Femur (tissue), 1 donor: ENCODE measurements around the gene YWHAQ.
"Not testable (repeated sequence)": the region's sequence is repeated elsewhere in the genome, so short reads cannot be mapped to it uniquely, and the experiment has no call there.

Experiments
- DNase-seq: peaks from one replicate; pipeline ENCODE4 v3.0.0-alpha.2; 2017

YWHAQ gene

DNA sequence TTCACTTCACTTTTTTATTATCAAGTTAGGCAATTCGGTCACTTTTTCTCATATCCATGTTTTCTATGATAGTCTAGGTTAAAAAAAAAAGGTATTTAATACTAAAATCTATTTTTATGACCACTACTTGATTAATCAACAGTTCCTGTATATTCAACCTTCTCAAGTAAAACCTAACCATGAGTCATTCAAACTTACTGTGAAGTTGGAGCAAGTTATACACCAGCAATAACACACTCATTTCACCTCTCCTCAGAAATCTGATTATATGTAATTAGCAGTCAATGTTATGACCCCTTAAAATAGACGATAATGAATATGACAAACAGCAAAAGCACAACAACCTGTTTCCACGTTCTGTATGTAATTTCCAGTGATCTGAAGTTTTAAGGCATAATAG lies 40.2 kb downstream of the YWHAQ start:
- DNase-seq = no peak

GRCh38 chr2:9586465-9586864 lies 44.3 kb downstream of the YWHAQ start:
- no peak for DNase-seq

DNA sequence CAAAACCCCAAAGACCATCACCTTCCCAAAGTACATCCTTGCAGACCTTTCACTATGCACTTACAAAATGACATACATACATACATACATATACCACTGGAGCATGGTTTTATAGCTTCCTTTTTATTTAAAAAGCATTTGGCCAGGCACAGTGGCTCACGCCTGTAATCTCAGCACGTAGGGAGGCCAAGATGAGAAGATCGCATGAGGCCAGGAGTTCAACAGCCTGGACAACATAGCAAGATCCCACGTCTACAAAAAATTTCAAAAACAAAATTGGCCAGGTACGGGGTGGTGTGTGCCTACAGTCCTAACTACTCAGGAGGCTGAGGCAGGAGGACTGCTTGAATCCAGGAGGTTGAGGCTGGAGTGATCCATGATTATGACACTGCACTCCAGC lies 45.3 kb downstream of the YWHAQ start:
- no peak for DNase-seq

GRCh38 chr2:9584902-9585301 lies 45.9 kb downstream of the YWHAQ start:
- DNase-seq = not testable (repeated sequence)

GRCh38 chr2:9582624-9583023 lies 48.2 kb downstream of the YWHAQ start:
- no peak for DNase-seq

GRCh38 chr2:9578467-9579235 lies 52.1 kb downstream of the YWHAQ start:
- DNase-seq = no peak

GRCh38 chr2:9574331-9574730 lies 56.5 kb downstream of the YWHAQ start:
- DNase-seq = no peak

DNA sequence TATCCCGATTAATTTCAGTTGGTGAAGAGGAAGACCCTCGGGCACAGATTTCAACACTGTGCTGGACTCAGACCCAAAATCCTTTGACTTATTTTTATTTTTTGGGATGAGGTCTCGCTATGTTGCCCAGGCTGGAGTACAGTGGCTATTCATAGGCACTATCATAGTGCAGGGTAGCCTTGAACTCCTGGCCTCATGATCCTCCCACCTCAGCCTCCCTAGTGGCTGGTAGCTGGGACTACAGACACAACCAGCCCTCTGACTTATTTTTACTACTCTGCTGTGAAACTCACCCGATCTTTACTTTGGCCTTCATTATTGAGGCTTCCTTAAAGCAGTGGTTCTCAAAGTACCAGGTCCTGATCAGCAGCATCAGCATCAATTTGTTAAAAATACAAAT lies 57.0 kb downstream of the YWHAQ start:
- no peak for DNase-seq

DNA sequence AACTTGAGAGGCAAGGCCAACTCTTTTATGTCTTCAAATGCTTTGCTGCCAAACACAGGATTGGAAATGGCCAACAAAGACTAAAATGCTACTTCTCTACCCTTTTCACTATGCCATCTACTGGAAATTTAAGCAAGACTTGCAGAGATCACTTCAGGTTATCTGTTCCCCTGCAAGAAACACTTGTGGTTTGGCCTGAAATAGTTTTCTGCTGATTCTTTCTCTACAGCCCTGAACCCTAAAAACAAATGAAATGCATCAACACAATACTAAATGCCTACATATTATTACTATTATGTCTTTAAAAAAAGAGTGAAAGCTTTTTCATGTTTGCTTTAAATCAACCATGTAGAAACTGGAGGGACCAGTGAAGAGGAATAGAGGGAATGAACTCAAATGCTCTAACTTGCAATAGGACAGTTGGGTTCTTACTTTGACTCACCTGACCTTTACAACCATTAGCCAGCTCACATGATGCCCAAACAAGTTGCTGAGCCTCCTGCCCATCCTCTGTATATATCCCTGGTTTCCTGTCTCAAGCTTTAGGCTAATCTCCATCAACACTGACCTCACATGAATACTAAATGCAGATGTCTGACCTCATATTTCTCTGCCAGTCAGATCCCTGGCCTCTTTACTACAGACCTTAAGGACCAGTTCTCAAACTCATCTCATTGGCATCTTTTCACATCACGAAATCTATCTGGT lies 57.6 kb downstream of the YWHAQ start:
- DNase-seq = no peak

DNA sequence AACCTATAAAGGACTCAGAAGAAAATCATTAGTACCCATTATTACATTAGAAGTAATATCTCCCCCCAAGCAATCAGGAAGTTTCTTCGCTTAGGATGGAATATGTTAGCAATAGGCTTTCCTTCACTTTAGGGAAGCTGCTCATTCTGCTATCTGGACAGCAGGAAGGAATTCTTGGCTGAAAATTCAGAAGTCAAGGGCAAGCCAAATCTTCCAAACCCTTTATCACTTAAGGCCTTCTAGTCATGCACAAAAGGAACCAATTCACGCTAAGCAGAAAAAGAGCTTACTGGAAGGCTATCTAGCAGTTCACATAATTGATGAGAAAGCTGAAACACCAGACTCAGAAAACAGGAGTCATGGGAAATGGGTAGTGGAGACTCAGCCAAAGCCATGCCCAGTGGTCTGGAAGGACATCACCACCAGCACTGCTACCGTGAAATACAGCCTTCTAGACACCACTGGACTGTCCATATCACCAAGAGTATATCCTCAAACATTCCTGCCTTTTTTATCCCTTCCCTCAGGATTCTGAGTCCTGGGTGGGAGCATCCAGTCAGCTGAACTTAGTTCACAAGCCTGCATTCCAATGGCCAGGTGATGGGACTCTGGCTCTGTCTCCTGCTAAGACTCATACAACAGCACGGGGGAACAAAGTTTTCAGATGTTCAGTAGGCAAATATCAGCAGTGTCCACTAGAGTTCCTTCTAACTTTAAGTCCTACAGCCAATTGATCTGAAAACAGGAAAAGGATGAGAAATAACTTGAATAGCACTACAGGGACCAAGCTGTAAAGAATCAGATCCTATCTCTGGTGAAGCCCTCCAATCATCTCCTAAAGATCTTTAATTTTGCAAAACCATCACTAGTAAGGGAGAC lies 60.4 kb downstream of the YWHAQ start:
- no peak for DNase-seq

DNA sequence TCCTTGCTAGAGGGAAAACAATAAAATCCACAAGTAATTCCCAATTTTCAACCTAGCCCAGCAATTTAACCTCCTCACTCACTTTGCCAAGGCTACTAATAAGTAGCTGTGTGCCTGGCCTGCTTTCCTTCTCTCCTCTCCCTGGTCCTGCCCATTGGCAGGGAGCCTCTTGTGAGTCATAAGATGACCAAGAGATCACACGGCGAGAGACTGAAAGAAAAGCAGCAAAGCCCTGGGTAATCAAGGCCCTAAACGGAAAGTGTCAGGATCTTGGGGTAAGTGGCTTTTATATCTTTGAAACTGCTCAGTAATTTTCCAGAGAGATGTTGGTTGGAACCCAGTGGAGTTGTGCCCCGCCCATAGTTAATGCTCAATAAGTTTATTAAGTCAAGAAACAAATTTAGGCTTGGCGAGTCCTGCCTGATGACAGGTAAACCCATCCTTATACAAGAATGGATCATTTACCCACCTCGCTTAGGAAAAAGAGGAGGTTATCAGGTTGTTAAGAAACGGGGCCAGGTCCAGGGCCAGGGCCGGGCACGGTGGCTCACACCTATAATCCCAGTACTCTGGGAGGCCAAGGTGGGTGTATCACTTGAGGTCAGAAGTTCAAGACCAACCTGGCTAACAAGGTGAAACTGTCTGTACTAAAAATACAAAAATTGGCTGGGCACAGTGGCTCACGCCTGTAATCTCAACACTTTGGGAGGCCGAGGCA lies 65.2 kb downstream of the YWHAQ start:
- DNase-seq = peak; percentile 81

- no peak for DNase-seq
Measured at GRCh38 chr2:9560628-9561027, 70.2 kb downstream of the YWHAQ start.

DNA sequence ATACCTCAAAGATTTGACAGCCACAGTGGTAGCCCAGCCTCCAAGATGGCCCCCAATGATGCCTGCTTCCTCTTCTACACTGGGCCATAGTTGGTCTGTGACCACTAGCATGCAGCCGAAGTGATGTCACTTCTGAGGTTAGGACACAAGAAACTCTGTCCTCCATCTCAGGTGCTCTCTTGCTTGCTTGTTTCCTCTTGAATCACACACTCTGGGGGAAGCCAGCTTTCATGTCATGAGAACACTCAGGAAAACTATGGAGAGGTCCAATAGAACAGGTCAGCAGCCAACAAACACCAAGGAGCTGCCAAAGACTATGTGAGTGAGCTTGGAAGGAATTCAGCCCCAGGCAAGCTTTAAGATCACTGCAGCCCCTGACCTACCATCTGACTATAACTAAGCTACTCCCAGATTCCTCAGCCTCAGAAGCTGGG lies 71.8 kb downstream of the YWHAQ start:
- peak; percentile 40 for DNase-seq

GRCh38 chr2:9556121-9556743 lies 74.6 kb downstream of the YWHAQ start:
- DNase-seq = no peak

GRCh38 chr2:9555297-9556120 lies 75.3 kb downstream of the YWHAQ start, which contains the start of gene ADAM17:
ADAM17 (minus strand) TSS chr2:9555830; CDS start chr2:9555605, 225 bp downstream.
- DNase-seq = peak; percentile 98

DNA sequence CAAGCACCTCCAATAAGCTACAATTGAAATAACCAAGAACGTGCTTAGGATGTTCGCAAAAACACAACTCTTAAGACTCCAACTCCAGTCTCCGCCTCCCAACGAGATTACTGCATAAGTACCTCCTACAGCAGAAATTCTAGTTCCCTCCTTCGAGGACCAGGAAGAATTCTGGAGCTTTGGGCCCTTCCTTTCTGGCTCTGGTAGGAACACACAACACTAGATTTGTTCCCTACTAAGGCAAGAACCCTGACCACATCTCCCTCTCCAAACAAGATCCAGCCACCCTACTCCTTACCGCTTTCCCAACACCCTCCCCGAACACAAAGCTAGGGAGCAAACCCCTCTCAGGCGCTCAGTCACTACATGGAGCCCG lies 75.9 kb downstream of the YWHAQ start:
- peak; percentile 67 for DNase-seq

DNA sequence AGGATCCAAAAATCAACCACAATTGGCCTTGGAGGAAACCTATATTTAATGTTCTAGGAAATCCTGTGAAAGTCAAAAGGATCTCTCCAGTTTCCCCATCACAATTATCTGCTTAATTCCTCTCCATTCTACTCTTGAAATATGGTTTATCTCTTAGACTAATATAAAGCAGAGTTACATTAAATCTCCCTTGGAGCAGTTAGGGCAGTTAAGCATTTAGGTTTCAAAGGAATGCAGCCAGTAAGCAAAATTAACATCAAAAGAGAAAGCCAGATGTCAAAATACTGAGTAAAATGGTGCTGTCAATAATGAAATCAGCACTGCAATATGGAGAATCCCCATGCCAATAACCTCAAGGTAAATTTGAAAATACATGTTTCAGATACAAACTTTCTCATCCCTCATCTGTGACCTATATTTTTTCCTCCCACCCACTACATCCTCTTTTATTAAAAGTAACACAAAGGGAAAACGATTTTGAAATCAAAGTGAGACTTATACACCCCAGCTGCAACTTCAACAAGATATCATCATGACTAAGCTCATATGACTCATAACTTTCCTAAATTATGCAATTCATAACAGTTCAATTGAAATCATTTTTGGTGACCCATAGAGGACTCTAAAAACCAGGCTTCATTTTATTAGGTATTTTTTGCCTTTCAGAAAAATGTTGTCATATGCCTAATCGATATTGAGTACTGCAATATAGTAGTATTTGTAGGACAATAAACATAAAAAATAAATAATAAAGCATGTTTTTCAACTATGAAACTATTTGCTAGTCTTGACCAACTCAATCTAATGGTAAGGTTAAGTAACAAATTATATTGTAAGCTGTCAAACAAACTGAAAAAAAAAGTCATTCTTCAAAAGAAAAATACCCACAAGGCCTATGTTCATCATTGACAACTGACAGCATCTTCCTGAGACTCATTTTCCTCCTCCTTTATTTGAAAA lies 78.3 kb downstream of the YWHAQ start:
- no peak for DNase-seq

GRCh38 chr2:9550859-9551391 lies 79.9 kb downstream of the YWHAQ start:
- not testable (repeated sequence) for DNase-seq

- DNase-seq = no peak
Measured at GRCh38 chr2:9549420-9549819, 81.4 kb downstream of the YWHAQ start.

DNA sequence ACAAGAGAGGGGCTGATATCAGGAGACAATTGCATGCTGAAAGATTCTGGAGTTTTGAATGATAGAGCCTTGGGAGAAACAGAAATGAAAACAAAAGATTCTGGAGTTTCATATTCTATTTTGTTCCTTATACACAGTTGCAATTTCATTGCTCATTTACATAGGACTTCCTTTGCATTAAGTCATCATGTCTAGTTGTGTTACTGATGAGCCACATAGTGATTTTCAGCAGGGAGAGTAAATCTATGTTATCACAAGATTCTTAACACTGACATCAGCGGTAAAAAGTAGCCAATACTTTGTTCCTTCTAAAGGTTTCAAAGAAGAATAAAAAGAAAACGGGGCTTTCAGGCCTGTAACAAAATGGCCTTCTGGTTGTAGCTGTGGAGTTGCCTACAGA lies 82.3 kb downstream of the YWHAQ start:
- DNase-seq = no peak
